SK-MEL-5 (cell line): ENCODE data around the gene EML4. TPM values are rescaled to one million over a fixed set of nuclear protein-coding genes. Genes with fewer than 3 reads are reported as not detected.
A peak's percentile ranks its signal among the peaks of the same experiment; 100 is the strongest.

Source experiments
- DNase-seq: peaks from one replicate; pipeline ENCODE4 v3.0.0-alpha.2; 2016; ENCODE audit warnings: low read depth, low spot score
- in situ Hi-C: cut with HindIII; loops from 2 replicates; pipeline ENCODE4 v1.10.0; 2016; ENCODE audit warnings: low sequenced_read_pairs, high pct_unique_total_duplicates, low pct_unique_long_range_greater_than_20kb
- total RNA-seq: library from RNA; depleted of rRNA; stranded (reverse); fragments of >200 nt; shearing (Covaris generic); gene quantifications from 2 replicates; pipeline ENCODE4 v1.2.3, GENCODE V29; 2014

EML4 gene
- total RNA-seq, 1 experiment from 2014 or later: 78.4 TPM

- DNase-seq: no peak
- in situ Hi-C loops: no loop called here
Observed at GRCh38 chr2:42135381-42136312, 33.5 kb upstream of the EML4 start.

- no peak for DNase-seq
Observed at GRCh38 chr2:42136782-42137124, 32.4 kb upstream of the EML4 start.

GRCh38 chr2:42137125-42137841, 31.9 kb upstream of the EML4 start:
- in situ Hi-C loops: no loop called here
- DNase-seq: no peak

More at GRCh38 chr2:42136782-42137124, 32.4 kb upstream of the EML4 start:
- in situ Hi-C loops: no loop called here

- in situ Hi-C loops: no loop called here
- peak; percentile 90 for DNase-seq
Observed at GRCh38 chr2:42138163-42139015, 30.8 kb upstream of the EML4 start.

GRCh38 chr2:42139101-42139500, 30.1 kb upstream of the EML4 start:
- in situ Hi-C loops: no loop called here

GRCh38 chr2:42140496-42140895, 28.7 kb upstream of the EML4 start:
- DNase-seq: no peak

More at GRCh38 chr2:42139101-42139500, 30.1 kb upstream of the EML4 start:
- DNase-seq: no peak

GRCh38 chr2:42141687-42142546, 27.2 kb upstream of the EML4 start:
- DNase-seq: peak; percentile 100
- in situ Hi-C loops: no loop called here

More at GRCh38 chr2:42140496-42140895, 28.7 kb upstream of the EML4 start:
- in situ Hi-C loops: no loop called here

- DNase-seq: peak; percentile 55
- in situ Hi-C loops: no loop called here
Observed at GRCh38 chr2:42142547-42143184, 26.5 kb upstream of the EML4 start.

GRCh38 chr2:42147641-42148274, 21.4 kb upstream of the EML4 start:
- DNase-seq: no peak
- in situ Hi-C loops: no loop called here

- in situ Hi-C loops: no loop called here
- DNase-seq: no peak
Observed at GRCh38 chr2:42150159-42150558, 19.0 kb upstream of the EML4 start.

GRCh38 chr2:42153944-42154581, 15.1 kb upstream of the EML4 start:
- in situ Hi-C loops: no loop called here
- peak; percentile 43 for DNase-seq

GRCh38 chr2:42156721-42157120, 12.4 kb upstream of the EML4 start:
- in situ Hi-C loops: no loop called here
- no peak for DNase-seq

- in situ Hi-C loops: no loop called here
- no peak for DNase-seq
Observed at GRCh38 chr2:42161444-42161843, 7.7 kb upstream of the EML4 start.

- in situ Hi-C loops: no loop called here
- DNase-seq: no peak
Observed at GRCh38 chr2:42163444-42164045, 5.6 kb upstream of the EML4 start.

- in situ Hi-C loops: no loop called here
- DNase-seq: no peak
Observed at GRCh38 chr2:42164046-42164445, 5.1 kb upstream of the EML4 start.
